ENCODE measurements around the gene SMIM20.

- TF ChIP-seq TAF1 (IDR thresholded peaks at IDR 0.05; ENCODE audit: borderline replicate concordance, insufficient read depth, low read length): no peak
- no peak for TF ChIP-seq POLR2AphosphoS5 (IDR thresholded peaks at IDR 0.05; ENCODE audit: low read depth, low read length)
- TF ChIP-seq REST (IDR thresholded peaks at IDR 0.05; ENCODE audit: insufficient read depth in 1 of 2, low read depth in 2 of 2, low read length in 2 of 2): no peak
- TF ChIP-seq SIN3A (IDR thresholded peaks at IDR 0.05; ENCODE audit: borderline replicate concordance, insufficient read depth, low read length): no peak
- TF ChIP-seq FOXP2 (optimal IDR thresholded peaks at IDR 0.05; ENCODE audit: borderline replicate concordance, extremely low read depth, extremely low read length, insufficient read depth): no peak
These were observed 31.8 kb upstream of the SMIM20 start for GRCh38 chr4:25882226-25882625.
